Measurements from ENCODE around the gene PRR14. TPM values are rescaled to one million over a fixed set of nuclear protein-coding genes. Genes with fewer than 3 reads are reported as not detected.

PRR14 gene
- 10 to 100 TPM; 26.8 to 34.6 (median 29.8) TPM for total RNA-seq (2021; fragmentation: NEBNext Ultra II Directional; extraction: Animal tissue kit (Norgen Biotek cat#: 25700))
- long read RNA-seq, partial matches to known transcripts, result 1 of 2 reads
- long read RNA-seq, other reads (novel, unspliced or antisense), result 0 of 2 reads

DNA sequence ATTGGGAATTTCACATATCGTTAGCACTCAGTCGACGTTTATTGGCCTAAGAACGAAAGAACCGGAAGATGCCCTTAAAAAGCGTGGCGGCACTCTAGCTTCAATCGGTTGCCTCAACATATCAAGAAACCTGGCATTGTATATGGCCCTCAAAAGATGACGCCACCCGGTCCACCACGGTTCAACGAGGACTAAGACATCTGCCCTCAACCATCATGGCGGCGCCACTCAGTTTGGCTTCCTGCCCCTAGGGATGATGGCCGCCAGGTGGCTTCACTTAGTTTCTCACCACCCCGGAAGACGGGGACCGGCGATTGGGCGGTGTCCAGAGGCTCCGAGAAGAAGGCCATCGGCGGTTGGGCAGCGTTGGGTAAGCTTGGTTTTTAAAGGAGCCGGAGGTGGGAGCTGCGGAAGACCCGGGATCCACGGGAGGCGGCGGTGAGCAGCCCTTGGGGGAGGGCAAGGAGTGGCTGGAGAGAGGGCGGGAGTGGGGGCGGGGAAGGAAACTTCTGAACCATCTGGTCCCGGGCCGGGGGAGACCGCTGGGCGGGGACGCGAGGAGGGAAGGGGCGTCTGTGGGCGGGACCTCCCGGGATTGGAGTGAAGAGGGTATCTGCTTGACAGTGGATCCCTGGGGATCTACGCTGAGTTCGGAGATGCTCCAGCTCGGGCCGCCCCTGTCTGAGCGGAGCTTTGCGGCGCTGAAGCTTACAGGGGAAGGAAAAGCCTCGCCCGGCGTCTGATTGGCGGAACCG lies at the start of gene PRR14:
Gene PRR14, plus strand, starts transcription at position 592 of the 755 bp plus-strand sequence. CDS start 686 bp downstream, outside the sequence.
- DNase-seq, result peak; percentile 99
- no peaks in the 10 kb centered on the region for H3K9me3 Mint-ChIP-seq
- H3K4me3 Mint-ChIP-seq, result peak within 1 kb of the TSS; percentile 99
- peaks cover 5% of the 10 kb centered on the region; the same call in 1 of the 2 replicates for H3K36me3 Mint-ChIP-seq (ENCODE audit: low read depth)
- TF ChIP-seq, protein P1, sequence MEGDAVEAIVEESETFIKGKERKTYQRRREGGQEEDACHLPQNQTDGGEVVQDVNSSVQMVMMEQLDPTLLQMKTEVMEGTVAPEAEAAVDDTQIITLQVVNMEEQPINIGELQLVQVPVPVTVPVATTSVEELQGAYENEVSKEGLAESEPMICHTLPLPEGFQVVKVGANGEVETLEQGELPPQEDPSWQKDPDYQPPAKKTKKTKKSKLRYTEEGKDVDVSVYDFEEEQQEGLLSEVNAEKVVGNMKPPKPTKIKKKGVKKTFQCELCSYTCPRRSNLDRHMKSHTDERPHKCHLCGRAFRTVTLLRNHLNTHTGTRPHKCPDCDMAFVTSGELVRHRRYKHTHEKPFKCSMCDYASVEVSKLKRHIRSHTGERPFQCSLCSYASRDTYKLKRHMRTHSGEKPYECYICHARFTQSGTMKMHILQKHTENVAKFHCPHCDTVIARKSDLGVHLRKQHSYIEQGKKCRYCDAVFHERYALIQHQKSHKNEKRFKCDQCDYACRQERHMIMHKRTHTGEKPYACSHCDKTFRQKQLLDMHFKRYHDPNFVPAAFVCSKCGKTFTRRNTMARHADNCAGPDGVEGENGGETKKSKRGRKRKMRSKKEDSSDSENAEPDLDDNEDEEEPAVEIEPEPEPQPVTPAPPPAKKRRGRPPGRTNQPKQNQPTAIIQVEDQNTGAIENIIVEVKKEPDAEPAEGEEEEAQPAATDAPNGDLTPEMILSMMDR (IDR thresholded peaks at IDR 0.05), result peak; percentile 76
- peaks cover 19% of the 10 kb centered on the region for H3K4me1 Mint-ChIP-seq (ENCODE audit: low read depth)
- H3K27me3 Mint-ChIP-seq (ENCODE audit: insufficient read depth), result peaks cover 3% of the 10 kb centered on the region
- H3K27ac Mint-ChIP-seq, result peak within 1 kb of the TSS; percentile 94

DNA sequence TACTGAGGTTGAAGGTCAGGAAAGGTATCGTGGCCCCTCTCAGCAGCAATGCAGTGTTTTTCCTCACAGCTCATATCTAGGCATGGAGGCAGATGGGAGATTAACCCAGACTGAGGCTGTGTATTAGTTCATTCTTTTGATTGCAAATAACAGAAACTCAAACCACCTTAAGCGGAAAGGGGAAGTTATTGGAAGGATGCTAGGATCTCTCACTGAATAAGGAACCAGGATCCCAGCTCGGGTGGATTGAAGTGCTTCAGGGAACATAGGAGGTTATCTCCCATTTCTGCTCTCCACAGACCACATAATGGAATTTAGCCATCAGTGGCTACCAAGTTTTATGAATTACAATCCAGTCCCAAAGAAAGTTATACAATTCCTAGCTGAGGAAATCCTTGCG lies 48.8 kb upstream of the PRR14 start:
- TF ChIP-seq, protein P1 (IDR thresholded peaks at IDR 0.05), result no peak
- Mint-ChIP-seq H3K9me3 (no peaks in the 10 kb centered on the region), H3K27me3 (ENCODE audit: insufficient read depth) (no peaks in the 10 kb centered on the region; the same call in 1 of the 2 replicates), H3K4me1 (ENCODE audit: low read depth) (peaks cover 19% of the 10 kb centered on the region), H3K4me3 (no peak overlapping the region), H3K27ac (no peak overlapping the region), H3K36me3 (ENCODE audit: low read depth) (peaks cover 18% of the 10 kb centered on the region)
- DNase-seq, result no peak

DNA sequence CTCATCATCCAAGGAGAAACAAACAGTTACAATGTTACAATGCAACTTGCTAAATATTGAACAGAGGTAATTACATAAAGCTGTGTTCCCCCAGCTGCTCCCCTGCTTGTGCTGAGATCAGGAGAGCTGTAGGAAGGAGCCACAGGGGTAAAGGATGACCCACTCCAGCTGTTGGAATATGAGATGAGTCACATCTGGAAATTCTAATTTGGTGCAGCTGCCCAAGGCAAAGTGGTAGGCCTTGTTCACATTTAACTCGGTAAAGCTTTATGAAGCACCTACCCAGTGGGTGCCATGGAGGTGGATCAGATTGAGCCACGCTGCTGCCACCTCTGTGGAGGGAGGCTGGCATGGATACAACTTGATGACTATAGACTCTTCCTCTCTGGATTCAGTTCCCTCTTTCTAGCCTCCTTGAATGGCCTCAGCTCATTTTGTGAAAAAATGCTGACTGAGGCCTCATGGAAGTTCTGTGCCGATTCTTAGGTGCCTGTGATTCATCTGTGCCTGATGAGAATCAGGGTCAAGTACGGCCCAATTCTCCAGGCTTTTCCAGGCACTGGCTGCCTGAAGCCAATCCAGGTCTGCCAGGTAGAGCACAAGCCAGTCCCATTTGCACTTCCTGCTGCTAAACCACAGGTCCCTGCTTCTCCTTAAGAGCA lies 48.0 kb upstream of the PRR14 start:
- peaks cover 19% of the 10 kb centered on the region for H3K4me1 Mint-ChIP-seq (ENCODE audit: low read depth)
- DNase-seq, result no peak
- no peaks in the 10 kb centered on the region; the same call in 1 of the 2 replicates for H3K27me3 Mint-ChIP-seq (ENCODE audit: insufficient read depth)
- peak overlapping the region; percentile 81 for H3K27ac Mint-ChIP-seq
- TF ChIP-seq, protein P1 (IDR thresholded peaks at IDR 0.05), result no peak
- no peaks in the 10 kb centered on the region for H3K9me3 Mint-ChIP-seq
- peaks cover 20% of the 10 kb centered on the region for H3K36me3 Mint-ChIP-seq (ENCODE audit: low read depth)
- H3K4me3 Mint-ChIP-seq, result no peak overlapping the region

DNA sequence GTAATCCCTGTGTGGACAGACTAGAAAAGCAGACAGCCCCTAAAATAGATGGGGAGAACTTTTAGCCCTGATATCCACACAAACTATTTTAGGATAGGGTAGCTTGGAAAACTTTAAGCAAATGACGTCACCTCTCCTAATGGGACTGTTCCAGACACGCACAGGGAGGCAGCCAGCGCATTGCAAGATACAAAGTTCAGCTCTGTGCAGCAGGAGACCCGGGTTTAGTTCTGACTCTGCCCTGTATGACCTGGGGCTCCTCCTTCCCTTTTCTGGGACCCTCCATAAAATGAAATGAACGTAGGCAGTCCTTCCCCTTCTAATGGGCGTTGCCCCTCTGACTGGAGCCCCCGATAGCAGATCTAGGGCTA lies 46.8 kb upstream of the PRR14 start:
- no peak overlapping the region for H3K27ac Mint-ChIP-seq
- no peak overlapping the region for H3K4me3 Mint-ChIP-seq
- H3K4me1 Mint-ChIP-seq (ENCODE audit: low read depth), result peaks cover 21% of the 10 kb centered on the region
- TF ChIP-seq, protein P1 (IDR thresholded peaks at IDR 0.05), result no peak
- H3K9me3 Mint-ChIP-seq, result no peaks in the 10 kb centered on the region
- DNase-seq, result no peak
- H3K27me3 Mint-ChIP-seq (ENCODE audit: insufficient read depth), result no peaks in the 10 kb centered on the region
- peaks cover 22% of the 10 kb centered on the region for H3K36me3 Mint-ChIP-seq (ENCODE audit: low read depth)

DNA sequence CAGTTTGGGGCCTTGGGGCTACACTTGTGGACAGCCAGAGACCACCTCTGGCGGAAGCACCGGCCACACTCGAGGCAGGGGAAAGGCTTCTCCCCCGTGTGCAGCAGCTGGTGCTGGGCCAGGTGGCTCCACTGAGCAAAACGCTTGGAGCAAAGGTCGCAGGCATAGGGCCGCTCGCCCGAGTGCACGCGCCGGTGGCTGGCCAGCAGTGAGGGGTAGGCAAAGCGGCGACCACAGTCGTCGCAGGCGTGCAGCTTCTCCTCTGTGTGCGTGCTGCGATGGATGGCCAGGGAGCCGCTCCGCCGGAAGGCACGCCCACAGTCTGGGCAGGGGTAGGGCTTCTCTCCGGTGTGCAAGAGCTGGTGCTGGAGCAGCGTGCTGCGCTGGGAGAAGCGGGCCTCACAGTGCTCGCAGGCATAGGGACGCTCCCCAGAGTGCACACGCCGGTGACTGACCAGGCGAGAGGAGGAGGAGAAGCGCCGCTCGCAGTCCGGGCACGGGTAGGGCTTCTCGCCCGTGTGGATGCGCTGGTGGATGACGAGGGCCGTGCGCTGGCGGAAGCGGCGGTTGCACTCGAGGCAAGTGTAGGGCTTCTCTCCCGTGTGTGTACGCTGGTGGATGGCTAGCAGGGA lies 46.3 kb upstream of the PRR14 start:
- peaks cover 24% of the 10 kb centered on the region for H3K4me1 Mint-ChIP-seq (ENCODE audit: low read depth)
- peaks cover 22% of the 10 kb centered on the region for H3K36me3 Mint-ChIP-seq (ENCODE audit: low read depth)
- H3K4me3 Mint-ChIP-seq, result no peak overlapping the region
- H3K27ac Mint-ChIP-seq, result no peak overlapping the region
- H3K27me3 Mint-ChIP-seq (ENCODE audit: insufficient read depth), result no peaks in the 10 kb centered on the region
- TF ChIP-seq, protein P1 (IDR thresholded peaks at IDR 0.05), result no peak
- DNase-seq, result no peak
- H3K9me3 Mint-ChIP-seq, result no peaks in the 10 kb centered on the region
